WI38 (cell line): ENCODE measurements around the gene ATP2A3.

Experiments
- H3K4me3 ChIP-seq: 2 replicates; pipeline ENCODE4 v1.5.1; 2011; ENCODE audit warnings: low read depth, mild to moderate bottlenecking, control low read depth, low read length
- CTCF ChIP-seq: IDR thresholded peaks from 2 replicates; pipeline ENCODE4 v1.5.1; 2012; ENCODE audit warnings: low read depth, mild to moderate bottlenecking, control low read depth, low read length

ATP2A3 gene

GRCh38 chr17:3889325-3890012, 74.8 kb downstream of the ATP2A3 start:
- no peak for TF ChIP-seq CTCF
- H3K4me3 ChIP-seq = no peak overlapping the region

GRCh38 chr17:3888343-3889171, 75.7 kb downstream of the ATP2A3 start:
- no peak overlapping the region for H3K4me3 ChIP-seq
- TF ChIP-seq CTCF = no peak

DNA sequence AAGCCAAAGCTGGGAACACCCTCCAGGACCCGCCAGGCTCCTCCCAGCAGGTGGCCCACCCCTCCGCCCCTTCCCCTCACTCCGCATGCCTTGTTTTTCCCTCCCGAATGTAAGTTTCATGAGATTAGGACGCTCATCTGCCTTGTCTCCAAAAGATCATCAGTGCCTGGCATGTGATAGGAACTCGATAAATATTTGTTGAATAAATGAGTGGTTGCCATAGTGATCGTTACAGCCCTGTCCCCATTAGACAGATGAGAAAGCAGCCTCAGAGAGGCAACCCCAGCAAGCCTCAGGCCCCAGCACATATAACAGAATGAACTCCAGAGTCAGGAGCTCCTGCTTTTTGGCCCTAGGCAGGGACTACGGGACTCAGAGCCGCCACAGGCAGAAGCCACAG, 76.4 kb downstream of the ATP2A3 start:
- H3K4me3 ChIP-seq = no peak overlapping the region
- TF ChIP-seq CTCF = no peak

GRCh38 chr17:3887394-3887793, 76.8 kb downstream of the ATP2A3 start:
- TF ChIP-seq CTCF = no peak
- no peak overlapping the region for H3K4me3 ChIP-seq

GRCh38 chr17:3886776-3887175, 77.5 kb downstream of the ATP2A3 start:
- no peak for TF ChIP-seq CTCF
- no peak overlapping the region for H3K4me3 ChIP-seq

DNA sequence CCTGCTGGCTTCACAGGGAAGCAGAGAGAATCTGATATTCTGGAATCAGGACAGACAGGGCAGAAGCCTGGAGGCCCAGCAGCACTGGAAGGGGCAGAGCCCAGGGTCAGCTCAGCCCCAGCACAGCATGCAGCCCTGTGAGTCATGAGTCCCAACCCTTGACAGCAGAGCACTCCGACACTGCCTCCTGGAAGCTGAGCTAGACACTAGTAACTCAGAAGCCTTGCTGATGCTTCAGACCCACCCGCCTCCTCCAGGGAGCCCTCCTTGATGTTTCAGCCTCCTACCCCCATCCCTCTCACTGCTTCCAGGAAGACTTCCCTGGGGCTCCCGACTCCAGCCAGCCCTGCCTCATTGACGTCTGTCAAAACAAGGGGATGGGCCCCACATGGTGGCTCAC, 78.3 kb downstream of the ATP2A3 start:
- TF ChIP-seq CTCF = no peak
- no peak overlapping the region for H3K4me3 ChIP-seq

DNA sequence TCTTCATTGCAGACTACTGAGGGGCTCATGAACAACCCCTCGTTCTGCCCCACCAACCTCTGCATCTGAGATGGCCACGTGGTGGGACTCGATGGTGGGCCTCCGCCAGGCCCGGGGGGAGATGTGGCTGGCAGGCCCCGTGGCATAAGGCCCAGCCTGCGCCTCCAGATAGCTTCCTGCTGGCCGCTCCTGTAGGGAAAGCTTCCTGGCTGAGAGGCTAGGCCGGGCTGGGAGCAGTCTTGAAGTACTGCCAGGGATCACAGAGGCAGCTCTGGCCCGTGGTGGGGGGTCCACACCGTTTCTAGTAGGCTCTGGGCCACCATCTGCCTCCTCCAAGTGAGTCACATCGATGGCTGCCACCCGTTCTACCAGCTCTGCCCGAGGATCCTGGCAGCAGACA, 79.0 kb downstream of the ATP2A3 start:
- TF ChIP-seq CTCF = no peak
- H3K4me3 ChIP-seq = no peak overlapping the region
